LNCaP clone FGC (cell line): ENCODE results near the gene TDRD9.

Source experiments
- DNase-seq: peaks from one replicate; pipeline ENCODE4 v3.0.0-alpha.2; 2011; ENCODE audit warnings: low read depth
- H3K4me3 ChIP-seq: 2 replicates; pipeline ENCODE4 v1.5.1; 2011; ENCODE audit warnings: mild to moderate bottlenecking, low read depth, low read length, control low read depth
- CTCF ChIP-seq: IDR thresholded peaks from 2 replicates; pipeline ENCODE4 v1.5.1; 2012; ENCODE audit warnings: mild to moderate bottlenecking; ENCODE audit not compliant: control insufficient read depth, insufficient read depth; ENCODE audit errors: extremely low read depth

TDRD9 gene

GRCh38 chr14:103882503-103883262, 45.6 kb upstream of the TDRD9 start:
- no peak overlapping the region for H3K4me3 ChIP-seq
- no peak for TF ChIP-seq CTCF
- no peak for DNase-seq

- no peak for TF ChIP-seq CTCF
- H3K4me3 ChIP-seq, result no peak overlapping the region
- DNase-seq, result no peak
Measured at GRCh38 chr14:103883263-103883523, 45.1 kb upstream of the TDRD9 start.

GRCh38 chr14:103884854-103885253, 43.4 kb upstream of the TDRD9 start:
- no peak for TF ChIP-seq CTCF
- no peak for DNase-seq
- H3K4me3 ChIP-seq, result no peak overlapping the region

GRCh38 chr14:103885509-103885932, 42.7 kb upstream of the TDRD9 start:
- H3K4me3 ChIP-seq, result no peak overlapping the region
- no peak for TF ChIP-seq CTCF
- no peak for DNase-seq

- DNase-seq, result no peak
- TF ChIP-seq CTCF, result no peak
- no peak overlapping the region for H3K4me3 ChIP-seq
Measured at GRCh38 chr14:103886304-103887169, 41.7 kb upstream of the TDRD9 start.

GRCh38 chr14:103887170-103887501, 41.1 kb upstream of the TDRD9 start:
- TF ChIP-seq CTCF, result no peak
- H3K4me3 ChIP-seq, result no peak overlapping the region
- DNase-seq, result no peak
